K562 (cell line): ENCODE measurements around the gene TYSND1. TPM values are rescaled to one million over a fixed set of nuclear protein-coding genes. Genes with fewer than 3 reads are reported as not detected.
A peak's percentile ranks its signal among the peaks of the same experiment; 100 is the strongest.

ENCODE experiments used
- ATAC-seq: fragments of 200-7000 bp; cut with Tn5 transposase; 3 replicates; pipeline ENCODE4 v1.9.1; 2020; ENCODE audit warnings: moderate library complexity
- BruUV-seq: library from RNA; stranded (reverse); fragments of 400-500 nt; replicated peaks from 2 replicates; lab custom pipeline; 2021; lab: Mats Ljungman, UMichigan
- CTCF ChIA-PET: fragments of 300-600 bp; formaldehyde crosslinking; extraction: SDS; loops from one replicate; lab custom pipeline; 2021; ENCODE audit warnings: low intra/inter-chr PET ratio; lab: Yijun Ruan, JAX
- POLR2A ChIA-PET: fragments of 300-600, 350-650 bp; sonication (Branson Sonifier 250); formaldehyde crosslinking; extraction: SDS; loops from one replicate; lab custom pipeline; 2021; ENCODE audit warnings: antibody characterized with exemption, inconsistent platforms; lab: Yijun Ruan, JAX
- DNase-seq, 4 experiments: peaks; one replicate each; pipeline versions ENCODE4 v3.0.0 to v3.0.0-alpha.2; 2011 to 2018; ENCODE audit warnings: low spot score in 3 of 4, mixed read lengths in 3 of 4; ENCODE audit errors: extremely low read depth in 1 of 4
- FAIRE-seq: peaks from 2 replicates; lab custom pipeline; 2011; peaks lifted over from hg19 to GRCh38; lab: Jason Lieb, UNC
- H2AFZ ChIP-seq: 2 replicates; pipeline ENCODE4 v1.6.0; 2011; ENCODE audit warnings: low read depth, low read length, control low read depth, inconsistent platforms
- H3K27ac ChIP-seq: fragments of 200-600 bp; 3 replicates; pipeline ENCODE4 v1.8.0; 2011; ENCODE audit warnings: low read depth, mild to moderate bottlenecking, control low read depth, inconsistent platforms, low read length, moderate library complexity, mixed read lengths; ENCODE audit errors: extremely low read depth
- H3K27me3 ChIP-seq, 2 experiments: fragments of 300-600 bp in 1 of 2; 2 replicates in 1 of 2; 3 replicates in 1 of 2; pipeline versions ENCODE4 v1.6.0 to v1.8.0; 2011; ENCODE audit warnings: inconsistent platforms in 2 of 2, low read length in 2 of 2, mild to moderate bottlenecking in 1 of 2, mixed read lengths in 1 of 2, moderate library complexity in 1 of 2; ENCODE audit not compliant: control insufficient read depth in 2 of 2, insufficient read depth in 2 of 2
- H3K36me3 ChIP-seq: fragments of 300-600 bp; 3 replicates; pipeline ENCODE4 v1.8.0; 2011; ENCODE audit warnings: mild to moderate bottlenecking, low read length, inconsistent platforms; ENCODE audit not compliant: control insufficient read depth, insufficient read depth
- H3K4me1 ChIP-seq, 2 experiments: fragments of 200-600 bp in 1 of 2; replicated peaks in 1 of 2; 2 replicates in 1 of 2; 3 replicates in 1 of 2; pipeline versions ENCODE4 v1.5.1 to v1.8.0; 2011; ENCODE audit warnings: inconsistent platforms in 2 of 2, low read length in 2 of 2, mild to moderate bottlenecking in 1 of 2, mixed read lengths in 1 of 2, moderate library complexity in 1 of 2; ENCODE audit not compliant: control insufficient read depth in 2 of 2, insufficient read depth in 2 of 2
- H3K4me2 ChIP-seq: 2 replicates; pipeline ENCODE4 v1.6.1; 2011; ENCODE audit warnings: low read length, control low read depth, inconsistent platforms, mixed read lengths; ENCODE audit not compliant: insufficient read depth
- H3K4me3 ChIP-seq: fragments of 200-600 bp; sonication (generic), shearing (Covaris generic); 2 replicates; pipeline ENCODE4 v1.5.1; 2016; ENCODE audit warnings: control low read depth, inconsistent platforms
- H3K79me2 ChIP-seq: fragments of 200-600 bp; 3 replicates; pipeline ENCODE4 v1.8.0; 2011; ENCODE audit warnings: low read length, inconsistent platforms; ENCODE audit not compliant: control insufficient read depth, insufficient read depth
- H3K9ac ChIP-seq, 2 experiments: 2 replicates each; pipeline versions ENCODE4 v1.6.0 to v1.6.1; 2011; ENCODE audit warnings: low read depth in 2 of 2, low read length in 2 of 2, control low read depth in 1 of 2, inconsistent platforms in 1 of 2, mild to moderate bottlenecking in 1 of 2, mixed read lengths in 1 of 2; ENCODE audit not compliant: insufficient read depth in 1 of 2
- H3K9me1 ChIP-seq: one replicate; pipeline ENCODE4 v1.6.0; 2011; ENCODE audit warnings: inconsistent platforms, mild to moderate bottlenecking, low read length, moderate library complexity; ENCODE audit not compliant: control insufficient read depth, insufficient read depth
- H3K9me3 ChIP-seq: replicated peaks from 2 replicates; pipeline ENCODE4 v1.5.1; 2011; ENCODE audit warnings: low read depth, low read length, inconsistent platforms; ENCODE audit not compliant: control insufficient read depth, insufficient read depth
- H4K20me1 ChIP-seq: replicated peaks from 2 replicates; pipeline ENCODE4 v1.6.1; 2011; ENCODE audit warnings: low read length, inconsistent platforms, mixed read lengths; ENCODE audit not compliant: control insufficient read depth, insufficient read depth
- CBX1 ChIP-seq: sonication (generic); IDR thresholded peaks from 2 replicates; pipeline ENCODE4 v1.6.1; 2016; ENCODE audit warnings: antibody characterized with exemption, low read depth, mild to moderate bottlenecking
- COPS2 ChIP-seq: fragments of 450-650 bp; conservative IDR thresholded peaks from 2 replicates; pipeline ENCODE4 v1.6.1; 2016; ENCODE audit warnings: mild to moderate bottlenecking, moderate library complexity
- ELF1 ChIP-seq: fragments of 200-800 bp; sonication (Bioruptor generic); IDR thresholded peaks from 2 replicates; pipeline ENCODE4 v1.6.1; 2016; ENCODE audit warnings: missing genetic modification characterization, missing compliant biosample characterization
- KAT7 ChIP-seq: sonication (generic); formaldehyde crosslinking; IDR thresholded peaks from 2 replicates; pipeline ENCODE4 v1.8.0; 2022; ENCODE audit warnings: missing genetic modification reagents, mild to moderate bottlenecking, borderline replicate concordance
- LEF1 ChIP-seq: fragments of 450-650 bp; IDR thresholded peaks from 2 replicates; pipeline ENCODE4 v1.6.1; 2016; ENCODE audit warnings: mild to moderate bottlenecking
- MCM3 ChIP-seq: fragments of 450-650 bp; IDR thresholded peaks from 2 replicates; pipeline ENCODE4 v1.6.1; 2016
- MEF2A ChIP-seq: IDR thresholded peaks from 2 replicates; pipeline ENCODE4 v1.6.1; 2011; ENCODE audit warnings: low read depth, mild to moderate bottlenecking, low read length, moderate library complexity; ENCODE audit not compliant: control insufficient read depth
- NEUROD1 ChIP-seq: fragments of 150-350 bp; IDR thresholded peaks from 2 replicates; pipeline ENCODE4 v1.6.1; 2014; ENCODE audit warnings: borderline replicate concordance, low read length, low read depth; ENCODE audit not compliant: partially characterized antibody
- NFIX ChIP-seq: fragments of 250-450 bp; sonication (Bioruptor Pico); IDR thresholded peaks from 2 replicates; pipeline ENCODE4 v1.4.0; 2020; ENCODE audit warnings: low read depth, mild to moderate bottlenecking, moderate library complexity
- POLR3G ChIP-seq: IDR thresholded peaks from 2 replicates; pipeline ENCODE4 v1.6.1; 2011; ENCODE audit not compliant: insufficient read length, insufficient replicate concordance; ENCODE audit errors: extremely low read depth
- PTTG1 ChIP-seq: fragments of 450-650 bp; IDR thresholded peaks from 2 replicates; pipeline ENCODE4 v1.6.1; 2016; ENCODE audit warnings: low read depth, mild to moderate bottlenecking, missing genetic modification characterization, missing compliant biosample characterization
- PURB ChIP-seq: sonication (generic); formaldehyde crosslinking; IDR thresholded peaks from 2 replicates; pipeline ENCODE4 v1.9.0; 2021; ENCODE audit warnings: low read depth, mild to moderate bottlenecking, missing genetic modification reagents
- RBM22 ChIP-seq: fragments of 200-400 bp; formaldehyde crosslinking; IDR thresholded peaks from 2 replicates; pipeline ENCODE4 v1.6.1; 2018; ENCODE audit warnings: low read length, low read depth; ENCODE audit not compliant: poor library complexity, severe bottlenecking
- RCOR1 ChIP-seq, 2 experiments: IDR thresholded peaks; 2 replicates each; pipeline ENCODE4 v1.6.1; 2012; ENCODE audit warnings: low read depth in 2 of 2, low read length in 2 of 2, borderline replicate concordance in 1 of 2, improper control_type of control experiment in 1 of 2
- ZFP30 ChIP-seq: fragments of 250-450 bp; sonication (Bioruptor Pico); IDR thresholded peaks from 2 replicates; pipeline ENCODE4 v1.8.0; 2022; ENCODE audit warnings: moderate library complexity, mild to moderate bottlenecking, inconsistent platforms, borderline replicate concordance
- ZNF121 ChIP-seq: sonication (generic); formaldehyde crosslinking; conservative IDR thresholded peaks from 2 replicates; pipeline ENCODE4 v1.8.0; 2022; ENCODE audit warnings: missing genetic modification reagents
- WGBS: fragments of 100-300 bp; shearing (Covaris generic); methylation state at CpG from one replicate; pipeline ENCODE4 v1.1.6; 2016; ENCODE audit warnings: low coverage, mixed read lengths; ENCODE audit not compliant: insufficient coverage; ENCODE audit errors: missing lambda C conversion rate; 5-methylcytosine and 5-hydroxymethylcytosine counted together
- in situ Hi-C: fragments of 300-500 bp; cut with MboI; formaldehyde crosslinking; loops from 4 replicates; pipeline ENCODE4 v1.15.0; 2018; ENCODE audit warnings: inconsistent platforms, mixed read lengths
- intact Hi-C: fragments of 100-400 bp; cut with micrococcal nuclease; formaldehyde crosslinking; loops from 2 replicates; pipeline ENCODE4 v1.14.2; 2022
- polyA plus RNA-seq, 8 experiments: library from polyadenylated mRNA; depleted of rRNA in 4 of 8; stranded (reverse) in 5 of 8; unstranded in 3 of 8; fragments of >200 nt; fragmentation: Nextera tagmentation in 2 of 8; fragmentation: Illumina TruSeq in 1 of 8; extraction: Ambion mirVana in 2 of 8; extraction: Trizol in 1 of 8; gene quantifications; 2 replicates each; pipeline versions ENCODE4 v1.2.1 to v1.2.3, GENCODE V29; 2011 to 2014; ENCODE audit warnings: inconsistent platforms in 1 of 8, missing spikeins in 1 of 8
- total RNA-seq, 7 experiments: library from RNA; depleted of rRNA in 6 of 7; stranded (reverse); fragments of >200 nt in 6 of 7; fragmentation: Illumina TruSeq in 2 of 7; extraction: Trizol in 2 of 7; gene quantifications; 2 replicates each; pipeline versions ENCODE4 v1.2.1 to v1.2.3, GENCODE V29; 2011 to 2021; ENCODE audit warnings: low replicate concordance in 1 of 7
- TF ChIP-seq, protein P1 (sequence below): sonication (generic); formaldehyde crosslinking; IDR thresholded peaks from 2 replicates; pipeline ENCODE4 v1.4.0; 2020; ENCODE audit warnings: mild to moderate bottlenecking, missing genetic modification reagents

TYSND1 gene
- total and polyA plus RNA-seq, 9 of the 15 experiments (the other 6 are each of a cell fraction or from before 2014, with no cell fraction given), result 0.60 to 2.0 (median 1.3) TPM

DNA sequence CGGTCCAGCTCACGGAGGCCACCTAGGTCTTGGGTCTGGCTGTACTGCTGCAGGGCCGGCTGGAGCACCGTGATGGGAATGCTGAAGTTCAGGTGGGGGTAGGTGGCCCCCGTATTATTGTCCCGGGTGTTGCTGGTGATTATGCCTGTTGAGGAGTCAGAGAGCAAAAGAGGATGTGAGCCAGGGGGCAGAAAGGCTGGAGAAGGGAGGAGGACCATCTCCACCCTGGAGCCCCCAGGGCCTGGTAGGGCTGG is 6.6 kb downstream of the TYSND1 start (continued):
- TF ChIP-seq NFIX (CRISPR knock-in tag) (no peak), RBM22 (no peak), ZNF121 (CRISPR knock-in tag) (no peak), CBX1 (no peak)

DNA sequence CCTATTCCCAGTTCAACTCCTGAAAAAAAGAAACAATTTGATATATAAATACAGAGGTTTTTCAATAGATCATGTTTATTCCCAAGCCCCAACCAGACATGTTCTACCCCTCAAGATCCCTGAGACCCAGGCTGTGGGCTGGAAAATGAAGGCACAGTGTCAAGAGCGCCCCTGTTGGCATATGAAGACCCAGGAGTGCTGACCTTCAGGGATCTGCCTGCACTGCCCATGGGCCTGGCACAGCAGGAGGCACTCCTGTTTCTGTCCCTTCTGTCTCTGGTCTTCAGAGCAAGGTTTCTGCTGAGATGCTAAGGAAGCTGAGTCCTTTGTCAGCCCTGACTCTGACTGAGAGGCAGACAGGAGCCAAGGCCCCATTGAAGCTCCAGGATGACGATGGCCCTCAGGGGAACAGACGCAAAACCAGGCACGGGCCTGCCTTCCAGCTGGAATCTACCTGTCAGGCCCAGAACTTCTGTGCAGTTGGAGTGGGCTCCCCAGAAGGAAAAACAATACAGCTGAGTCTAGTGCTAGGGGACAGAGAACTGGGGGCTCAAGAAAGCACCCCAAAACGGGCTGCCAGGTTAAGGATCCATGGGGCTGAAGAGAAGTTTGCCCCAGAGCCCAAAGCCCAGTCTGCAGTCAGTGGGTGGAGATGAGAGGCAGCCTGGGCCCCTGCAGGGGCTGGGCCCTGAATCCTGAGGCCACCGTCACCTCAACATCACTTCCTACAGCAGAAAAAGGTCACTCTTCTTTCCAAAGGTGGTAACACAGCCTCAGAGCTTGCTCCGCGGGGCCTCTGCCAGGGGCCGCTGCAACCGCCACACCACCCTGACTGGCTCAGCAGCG is 7.1 kb downstream of the TYSND1 start:
- H3K9me3 ChIP-seq, result peaks cover 14% of the 10 kb centered on the region
- 87% methylated on average over 11 of the region's 11 CpGs for WGBS
- H3K36me3 ChIP-seq, result peaks cover 28% of the 10 kb centered on the region; the same call in 2 of the 3 replicates
- no peak overlapping the region for H3K27ac ChIP-seq
- ChIA-PET CTCF (no interaction called here), POLR2A (interaction anchor here (0.5 to 0.6 kb wide), 2 partner anchors 80 to 1543 kb away, joined by 3 to 4 read pairs; no protein-coding TSS in a partner anchor)
- H3K4me1 ChIP-seq, result peaks cover 4 to 15% of the 10 kb centered on the region in 2 experiments; a peak in 4 of 5 replicates
- H3K4me3 ChIP-seq, result no peak overlapping the region
- no peaks in the 10 kb centered on the region for H3K79me2 ChIP-seq
- H3K4me2 ChIP-seq, result no peak overlapping the region
- 0 out of 2 replicates have a peak, but pooled peaks cover 11% of the 10 kb centered on the region for H4K20me1 ChIP-seq
- no peaks in the 10 kb centered on the region for H3K9me1 ChIP-seq
- FAIRE-seq, result no peak
- H3K27me3 ChIP-seq, result no peaks in the 10 kb centered on the region
- TF ChIP-seq PURB (CRISPR knock-in tag) (no peak), LEF1 (no peak), MCM3 (no peak), PTTG1 (tag) (no peak), POLR3G (no peak), KAT7 (no peak), NEUROD1 (no peak), COPS2 (no peak), RCOR1 (IDR thresholded peaks at IDR 0.05; ENCODE audit: borderline replicate concordance in 1 of 2, low read depth in 2 of 2, low read length in 2 of 2) (no peak), ELF1 (no peak), ZFP30 (CRISPR knock-in tag) (no peak), MEF2A (no peak)
- TF ChIP-seq, protein P1, sequence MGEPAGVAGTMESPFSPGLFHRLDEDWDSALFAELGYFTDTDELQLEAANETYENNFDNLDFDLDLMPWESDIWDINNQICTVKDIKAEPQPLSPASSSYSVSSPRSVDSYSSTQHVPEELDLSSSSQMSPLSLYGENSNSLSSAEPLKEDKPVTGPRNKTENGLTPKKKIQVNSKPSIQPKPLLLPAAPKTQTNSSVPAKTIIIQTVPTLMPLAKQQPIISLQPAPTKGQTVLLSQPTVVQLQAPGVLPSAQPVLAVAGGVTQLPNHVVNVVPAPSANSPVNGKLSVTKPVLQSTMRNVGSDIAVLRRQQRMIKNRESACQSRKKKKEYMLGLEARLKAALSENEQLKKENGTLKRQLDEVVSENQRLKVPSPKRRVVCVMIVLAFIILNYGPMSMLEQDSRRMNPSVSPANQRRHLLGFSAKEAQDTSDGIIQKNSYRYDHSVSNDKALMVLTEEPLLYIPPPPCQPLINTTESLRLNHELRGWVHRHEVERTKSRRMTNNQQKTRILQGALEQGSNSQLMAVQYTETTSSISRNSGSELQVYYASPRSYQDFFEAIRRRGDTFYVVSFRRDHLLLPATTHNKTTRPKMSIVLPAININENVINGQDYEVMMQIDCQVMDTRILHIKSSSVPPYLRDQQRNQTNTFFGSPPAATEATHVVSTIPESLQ, result no peak
- BruUV-seq, result no TSS peak
- peak overlapping the region in 1 of 2 experiments; percentile 4; a peak in 1 of 4 replicates for H3K9ac ChIP-seq
- DNase-seq, result no peak
- in situ Hi-C loops (no loop called here), intact Hi-C loops (no loop called here)
- ATAC-seq, result no peak
- H2AFZ ChIP-seq, result no peak overlapping the region
